Breast epithelium (tissue), 4 donors: ENCODE data around the gene RFPL3. TPM values are rescaled to one million over a fixed set of nuclear protein-coding genes. Genes with fewer than 3 reads are reported as not detected.

Experiments
- DNase-seq, 2 donors: peaks; one replicate each; pipeline ENCODE4 v3.0.0-alpha.2; 2019; ENCODE audit warnings: low spot score in 2 of 2
- H3K27ac ChIP-seq, 2 donors: fragments of 200-600 bp; sonication (generic) in 1 of 2; one replicate each; pipeline ENCODE4 v1.5.1; 2016 to 2019; ENCODE audit warnings: mild to moderate bottlenecking in 1 of 2
- H3K27me3 ChIP-seq, 2 donors: fragments of 200-600 bp; sonication (generic) in 1 of 2; one replicate each; pipeline versions ENCODE4 v1.5.1 to v1.6.0; 2017 to 2019; ENCODE audit warnings: control low read depth in 1 of 2, mild to moderate bottlenecking in 1 of 2
- H3K36me3 ChIP-seq: fragments of 200-600 bp; one replicate; pipeline ENCODE4 v1.5.1; 2019
- H3K4me1 ChIP-seq, 2 donors: fragments of 200-600 bp; sonication (generic); one replicate each; pipeline ENCODE4 v1.5.1; 2016 to 2019; ENCODE audit warnings: control low read depth in 1 of 2
- H3K4me3 ChIP-seq, 3 donors: fragments of 200-600 bp; sonication (generic); 1 replicate in 2 of 3; 2 replicates in 1 of 3; pipeline ENCODE4 v1.5.1; 2016 to 2019; ENCODE audit warnings: mild to moderate bottlenecking in 3 of 3, moderate library complexity in 2 of 3
- H3K9me3 ChIP-seq, 2 donors: fragments of 200-600 bp; sonication (generic) in 1 of 2; one replicate each; pipeline ENCODE4 v1.5.1; 2016 to 2019; ENCODE audit warnings: control low read depth in 1 of 2
- POLR2A ChIP-seq: fragments of 450-650 bp; IDR thresholded peaks from one replicate; pipeline ENCODE4 v1.6.1; 2016; ENCODE audit warnings: antibody characterized with exemption, mild to moderate bottlenecking, moderate library complexity
- POLR2AphosphoS5 ChIP-seq, 3 donors: sonication (generic); formaldehyde crosslinking; IDR thresholded peaks; one replicate each; pipeline ENCODE4 v1.6.1; 2017; ENCODE audit warnings: antibody characterized with exemption in 3 of 3
- intact Hi-C: fragments of 100-400 bp; cut with DNase I; formaldehyde crosslinking; loops from one replicate; pipeline ENCODE4 v1.15.1; 2023; ENCODE audit warnings: low total_unique reads
- total RNA-seq, 3 donors: library from RNA; depleted of rRNA; stranded (reverse); fragments of >200 nt; gene quantifications; one replicate each; pipeline ENCODE4 v1.1.0, GENCODE V29; 2016
- TF ChIP-seq, protein P1 (sequence below), 3 donors: fragments of 450-650 bp; IDR thresholded peaks; one replicate each; pipeline ENCODE4 v1.5.1; 2016 to 2017; ENCODE audit warnings: antibody characterized with exemption in 3 of 3, mild to moderate bottlenecking in 3 of 3, moderate library complexity in 3 of 3

The RFPL3 gene
- total RNA-seq, 3 donors from 2014 or later, result not detected

DNA sequence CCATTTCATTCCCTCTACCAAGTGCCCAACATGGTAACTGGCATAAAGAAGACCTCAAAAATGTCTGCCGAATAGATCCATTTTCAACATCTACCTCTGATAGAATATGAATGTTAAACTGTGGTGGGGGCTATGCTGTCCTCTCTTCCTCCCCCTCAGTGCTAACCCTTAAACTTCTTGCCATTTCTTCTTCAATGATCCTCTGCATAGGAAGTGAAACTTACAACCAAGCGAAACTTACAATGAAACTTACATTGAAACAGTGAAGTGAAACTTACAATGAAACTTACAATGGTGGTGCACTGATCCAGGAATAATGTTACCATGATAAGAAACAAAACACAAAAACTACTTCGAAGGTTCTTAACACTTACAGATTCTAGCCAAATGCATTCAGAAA lies 49.6 kb downstream of the RFPL3 start:
- Histone ChIP-seq H3K4me1 (peaks cover 5 to 6% of the 10 kb centered on the region in 2 donors), H3K27me3 (no peaks in the 10 kb centered on the region), H3K4me3 (no peak overlapping the region), H3K27ac (no peak overlapping the region), H3K9me3 (no peaks in the 10 kb centered on the region), H3K36me3 (peaks cover 8% of the 10 kb centered on the region)
- no peak for DNase-seq
- intact Hi-C loops, result no loop called here
- TF ChIP-seq POLR2A, result no peak
- no peak for TF ChIP-seq POLR2AphosphoS5 (IDR thresholded peaks at IDR 0.05)
- TF ChIP-seq, protein P1, sequence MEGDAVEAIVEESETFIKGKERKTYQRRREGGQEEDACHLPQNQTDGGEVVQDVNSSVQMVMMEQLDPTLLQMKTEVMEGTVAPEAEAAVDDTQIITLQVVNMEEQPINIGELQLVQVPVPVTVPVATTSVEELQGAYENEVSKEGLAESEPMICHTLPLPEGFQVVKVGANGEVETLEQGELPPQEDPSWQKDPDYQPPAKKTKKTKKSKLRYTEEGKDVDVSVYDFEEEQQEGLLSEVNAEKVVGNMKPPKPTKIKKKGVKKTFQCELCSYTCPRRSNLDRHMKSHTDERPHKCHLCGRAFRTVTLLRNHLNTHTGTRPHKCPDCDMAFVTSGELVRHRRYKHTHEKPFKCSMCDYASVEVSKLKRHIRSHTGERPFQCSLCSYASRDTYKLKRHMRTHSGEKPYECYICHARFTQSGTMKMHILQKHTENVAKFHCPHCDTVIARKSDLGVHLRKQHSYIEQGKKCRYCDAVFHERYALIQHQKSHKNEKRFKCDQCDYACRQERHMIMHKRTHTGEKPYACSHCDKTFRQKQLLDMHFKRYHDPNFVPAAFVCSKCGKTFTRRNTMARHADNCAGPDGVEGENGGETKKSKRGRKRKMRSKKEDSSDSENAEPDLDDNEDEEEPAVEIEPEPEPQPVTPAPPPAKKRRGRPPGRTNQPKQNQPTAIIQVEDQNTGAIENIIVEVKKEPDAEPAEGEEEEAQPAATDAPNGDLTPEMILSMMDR (IDR thresholded peaks at IDR 0.05), result no peak

DNA sequence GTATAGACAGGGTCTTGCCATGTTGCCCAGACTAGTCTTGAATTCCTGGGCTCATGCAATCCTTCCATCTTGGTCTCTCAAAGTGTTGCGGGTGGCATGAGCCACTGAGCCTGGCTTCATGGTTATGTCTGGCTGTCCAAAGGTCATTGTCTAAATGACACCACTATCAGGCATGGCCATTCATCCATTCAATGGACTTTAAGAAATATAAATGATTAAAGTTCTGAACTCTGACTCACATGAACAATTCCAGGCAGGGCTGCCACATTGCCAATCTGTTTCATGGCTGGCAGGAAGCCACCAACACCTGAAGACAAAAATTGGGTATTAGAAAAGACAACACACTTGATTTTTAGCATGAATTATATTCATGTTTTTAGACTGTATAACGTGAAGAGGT lies 50.3 kb downstream of the RFPL3 start:
- TF ChIP-seq POLR2AphosphoS5 (IDR thresholded peaks at IDR 0.05), result no peak
- no peak for TF ChIP-seq POLR2A
- TF ChIP-seq, protein P1 (IDR thresholded peaks at IDR 0.05), result no peak
- H3K4me3 ChIP-seq, result no peak overlapping the region
- H3K36me3 ChIP-seq, result peaks cover 8% of the 10 kb centered on the region
- H3K4me1 ChIP-seq, result peaks cover 5 to 6% of the 10 kb centered on the region in 2 donors
- intact Hi-C loops, result no loop called here
- DNase-seq, result no peak
- no peaks in the 10 kb centered on the region for H3K9me3 ChIP-seq
- no peaks in the 10 kb centered on the region for H3K27me3 ChIP-seq
- H3K27ac ChIP-seq, result no peak overlapping the region

DNA sequence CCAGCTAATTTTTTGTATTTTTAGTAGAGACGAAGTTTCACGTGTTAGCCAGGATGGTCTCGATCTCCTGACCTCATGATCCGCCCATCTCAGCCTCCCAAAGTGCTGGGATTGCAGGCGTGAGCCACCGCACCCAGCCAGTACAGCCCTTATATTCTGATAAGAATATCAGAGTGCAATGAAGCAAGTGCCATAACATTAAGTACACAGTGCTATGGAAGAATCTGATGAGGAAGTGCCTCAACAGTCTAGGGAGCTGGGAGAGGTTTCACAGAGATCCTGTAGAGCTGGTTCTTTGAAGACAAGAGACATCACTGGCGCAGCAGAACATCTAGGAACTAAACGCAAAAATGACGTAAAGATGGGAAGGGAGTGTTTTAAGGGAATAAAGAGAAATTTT lies 52.3 kb downstream of the RFPL3 start:
- peak overlapping the region in 1 of 3 donors; percentile 97 for H3K4me3 ChIP-seq
- DNase-seq, result no peak
- intact Hi-C loops, result no loop called here

DNA sequence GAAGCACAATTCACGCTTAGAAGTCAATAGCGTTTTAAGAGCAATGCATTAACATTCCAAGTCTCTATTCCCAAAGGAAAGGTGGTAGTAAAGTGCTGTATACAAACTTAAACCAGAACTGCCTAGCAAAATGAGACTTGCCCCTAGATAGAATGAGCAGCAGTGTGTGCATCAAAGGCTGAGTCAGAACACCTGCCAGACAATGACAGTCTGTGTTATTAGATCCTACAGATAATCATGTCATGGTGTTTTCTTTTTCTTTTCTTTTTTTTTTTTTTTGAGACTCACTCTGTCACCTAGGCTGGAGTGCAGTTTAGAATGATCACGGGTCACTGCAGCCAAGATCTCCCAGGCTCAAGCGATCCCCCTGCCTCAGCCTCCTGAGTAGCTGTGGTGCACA lies 52.8 kb downstream of the RFPL3 start:
- Histone ChIP-seq H3K36me3 (peaks cover 8% of the 10 kb centered on the region), H3K27me3 (no peaks in the 10 kb centered on the region), H3K4me3 (peak overlapping the region; percentile 96 to 99 (median 97)), H3K4me1 (peaks cover 5 to 6% of the 10 kb centered on the region in 2 donors), H3K9me3 (no peaks in the 10 kb centered on the region), H3K27ac (no peak overlapping the region)
- intact Hi-C loops, result no loop called here
- DNase-seq, result no peak
- TF ChIP-seq, protein P1 (IDR thresholded peaks at IDR 0.05), result no peak
- TF ChIP-seq POLR2A (no peak), POLR2AphosphoS5 (IDR thresholded peaks at IDR 0.05) (no peak)

More for the DNA sequence above, 52.3 kb downstream of the RFPL3 start:
- TF ChIP-seq POLR2AphosphoS5 (IDR thresholded peaks at IDR 0.05) (no peak), POLR2A (no peak)
- TF ChIP-seq, protein P1 (IDR thresholded peaks at IDR 0.05), result no peak
- peaks cover 5 to 6% of the 10 kb centered on the region in 2 donors for H3K4me1 ChIP-seq
- H3K27ac ChIP-seq, result no peak overlapping the region
- no peaks in the 10 kb centered on the region for H3K27me3 ChIP-seq
- H3K9me3 ChIP-seq, result no peaks in the 10 kb centered on the region
- peaks cover 8% of the 10 kb centered on the region for H3K36me3 ChIP-seq

Other genes with a start within 250 kb of the RFPL3 start
- not detected for gene C22orf42, start 198.6 kb upstream of the RFPL3 start, total RNA-seq
- under 1 TPM in 1 of 3 donors, not detected in 2; 0.29 TPM for gene RFPL2, start 152.8 kb upstream of the RFPL3 start, total RNA-seq
- gene SLC5A4, start 102.5 kb upstream of the RFPL3 start, total RNA-seq, result 1 to 10 TPM in 1 of 3 donors, under 1 TPM in 1, not detected in 1; 0.16 to 1.3 TPM
- gene RTCB, start 54.4 kb downstream of the RFPL3 start, total RNA-seq, result 10 to 100 TPM; 75.4 to 84.6 (median 76.6) TPM
- gene BPIFC, start 106.6 kb downstream of the RFPL3 start, total RNA-seq, result not detected
- 100 to 1,000 TPM in 2 of 3 donors, 10 to 100 TPM in 1; 73.7 to 119 (median 107) TPM for gene FBXO7, start 116.9 kb downstream of the RFPL3 start, total RNA-seq